ENCODE data around the gene CTBP1.

- TF ChIP-seq, protein P1, sequence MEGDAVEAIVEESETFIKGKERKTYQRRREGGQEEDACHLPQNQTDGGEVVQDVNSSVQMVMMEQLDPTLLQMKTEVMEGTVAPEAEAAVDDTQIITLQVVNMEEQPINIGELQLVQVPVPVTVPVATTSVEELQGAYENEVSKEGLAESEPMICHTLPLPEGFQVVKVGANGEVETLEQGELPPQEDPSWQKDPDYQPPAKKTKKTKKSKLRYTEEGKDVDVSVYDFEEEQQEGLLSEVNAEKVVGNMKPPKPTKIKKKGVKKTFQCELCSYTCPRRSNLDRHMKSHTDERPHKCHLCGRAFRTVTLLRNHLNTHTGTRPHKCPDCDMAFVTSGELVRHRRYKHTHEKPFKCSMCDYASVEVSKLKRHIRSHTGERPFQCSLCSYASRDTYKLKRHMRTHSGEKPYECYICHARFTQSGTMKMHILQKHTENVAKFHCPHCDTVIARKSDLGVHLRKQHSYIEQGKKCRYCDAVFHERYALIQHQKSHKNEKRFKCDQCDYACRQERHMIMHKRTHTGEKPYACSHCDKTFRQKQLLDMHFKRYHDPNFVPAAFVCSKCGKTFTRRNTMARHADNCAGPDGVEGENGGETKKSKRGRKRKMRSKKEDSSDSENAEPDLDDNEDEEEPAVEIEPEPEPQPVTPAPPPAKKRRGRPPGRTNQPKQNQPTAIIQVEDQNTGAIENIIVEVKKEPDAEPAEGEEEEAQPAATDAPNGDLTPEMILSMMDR (conservative IDR thresholded peaks at IDR 0.05): no peak
- no peak for TF ChIP-seq EZH2 (IDR thresholded peaks at IDR 0.05; ENCODE audit: low read depth)
These were observed 46.9 kb downstream of the CTBP1 start for GRCh38 chr4:1201851-1202525.
